ENCODE data around the gene CNBD2.

DNA sequence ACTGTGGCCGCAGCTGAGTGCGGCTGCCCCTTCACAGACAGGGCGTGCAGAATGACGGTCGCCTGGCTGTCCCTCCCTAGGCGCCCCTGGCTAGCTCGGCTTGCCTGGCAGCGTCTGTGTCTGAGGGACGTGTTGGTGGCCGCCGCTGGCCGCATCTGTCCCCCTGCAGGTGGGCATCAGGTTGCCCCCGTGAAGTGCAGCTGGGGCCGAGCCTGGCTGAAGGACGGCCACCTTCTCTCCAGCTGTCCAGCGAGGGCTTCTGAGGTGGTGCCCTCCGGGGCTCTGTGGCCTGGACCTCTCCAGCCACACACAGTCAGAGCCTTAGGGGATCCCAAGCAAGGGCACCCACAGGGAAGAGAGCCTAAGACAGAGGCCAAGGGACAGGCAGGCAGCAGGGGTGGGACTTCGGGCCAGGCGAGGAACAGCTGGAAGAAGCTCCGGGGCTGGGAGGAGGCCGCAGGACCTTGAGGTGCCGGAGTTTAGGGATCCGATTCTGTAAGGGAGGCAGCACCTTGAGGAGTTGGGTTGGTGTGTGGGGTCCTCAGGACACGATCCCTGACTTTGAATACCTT lies 97.1 kb downstream of the CNBD2 start:
- TF ChIP-seq, protein P1, sequence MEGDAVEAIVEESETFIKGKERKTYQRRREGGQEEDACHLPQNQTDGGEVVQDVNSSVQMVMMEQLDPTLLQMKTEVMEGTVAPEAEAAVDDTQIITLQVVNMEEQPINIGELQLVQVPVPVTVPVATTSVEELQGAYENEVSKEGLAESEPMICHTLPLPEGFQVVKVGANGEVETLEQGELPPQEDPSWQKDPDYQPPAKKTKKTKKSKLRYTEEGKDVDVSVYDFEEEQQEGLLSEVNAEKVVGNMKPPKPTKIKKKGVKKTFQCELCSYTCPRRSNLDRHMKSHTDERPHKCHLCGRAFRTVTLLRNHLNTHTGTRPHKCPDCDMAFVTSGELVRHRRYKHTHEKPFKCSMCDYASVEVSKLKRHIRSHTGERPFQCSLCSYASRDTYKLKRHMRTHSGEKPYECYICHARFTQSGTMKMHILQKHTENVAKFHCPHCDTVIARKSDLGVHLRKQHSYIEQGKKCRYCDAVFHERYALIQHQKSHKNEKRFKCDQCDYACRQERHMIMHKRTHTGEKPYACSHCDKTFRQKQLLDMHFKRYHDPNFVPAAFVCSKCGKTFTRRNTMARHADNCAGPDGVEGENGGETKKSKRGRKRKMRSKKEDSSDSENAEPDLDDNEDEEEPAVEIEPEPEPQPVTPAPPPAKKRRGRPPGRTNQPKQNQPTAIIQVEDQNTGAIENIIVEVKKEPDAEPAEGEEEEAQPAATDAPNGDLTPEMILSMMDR (IDR thresholded peaks at IDR 0.05) = no peak
- TF ChIP-seq POLR2A (IDR thresholded peaks at IDR 0.05) = no peak
